Endodermal cell (in vitro differentiated cells): Measurements from ENCODE around the gene PANX1. TPM values are rescaled to one million over a fixed set of nuclear protein-coding genes. Genes with fewer than 3 reads are reported as not detected.

Source experiments
- DNase-seq: peaks from one replicate; pipeline ENCODE4 v3.0.0-alpha.2; 2017
- H3K27ac ChIP-seq: 2 replicates; pipeline ENCODE4 v1.5.1; 2013; ENCODE audit warnings: mild to moderate bottlenecking, low read depth, low read length, moderate library complexity
- H3K27me3 ChIP-seq: 2 replicates; pipeline ENCODE4 v1.6.1; 2013; ENCODE audit warnings: mild to moderate bottlenecking, low read length, moderate library complexity; ENCODE audit not compliant: insufficient read depth, control insufficient read depth, poor library complexity, severe bottlenecking
- H3K36me3 ChIP-seq: 2 replicates; pipeline ENCODE4 v1.7.0; 2013; ENCODE audit warnings: mild to moderate bottlenecking, low read length, moderate library complexity; ENCODE audit not compliant: control insufficient read depth, insufficient read depth
- H3K4me1 ChIP-seq: one replicate; pipeline ENCODE4 v1.7.0; 2013; ENCODE audit warnings: low read length; ENCODE audit not compliant: control insufficient read depth, insufficient read depth
- H3K4me3 ChIP-seq: 2 replicates; pipeline ENCODE4 v1.5.1; 2013; ENCODE audit warnings: mild to moderate bottlenecking, low read length, moderate library complexity
- H3K9ac ChIP-seq: 2 replicates; pipeline ENCODE4 v1.6.1; 2013; ENCODE audit warnings: mild to moderate bottlenecking, low read length, moderate library complexity; ENCODE audit not compliant: poor library complexity, severe bottlenecking; ENCODE audit errors: extremely low read depth
- H3K9me3 ChIP-seq: 2 replicates; pipeline ENCODE4 v1.6.1; 2013; ENCODE audit warnings: mild to moderate bottlenecking, low read length, moderate library complexity; ENCODE audit not compliant: control insufficient read depth
- H3K27ac Mint-ChIP-seq: 2 replicates; pipeline ENCODE4 v1.8.0; 2020; ENCODE audit warnings: mixed read lengths
- H3K27me3 Mint-ChIP-seq: 2 replicates; pipeline ENCODE4 v1.8.0; 2021; ENCODE audit warnings: mild to moderate bottlenecking, mixed read lengths; ENCODE audit not compliant: insufficient read depth
- H3K36me3 Mint-ChIP-seq: 2 replicates; pipeline ENCODE4 v1.8.0; 2020; ENCODE audit warnings: low read depth, mixed read lengths
- H3K4me1 Mint-ChIP-seq: 2 replicates; pipeline ENCODE4 v1.8.0; 2020; ENCODE audit warnings: mixed read lengths
- H3K4me3 Mint-ChIP-seq: 2 replicates; pipeline ENCODE4 v1.8.0; 2020; ENCODE audit warnings: mild to moderate bottlenecking, moderate library complexity, mixed read lengths
- H3K9me3 Mint-ChIP-seq: 2 replicates; pipeline ENCODE4 v1.8.0; 2020; ENCODE audit warnings: mild to moderate bottlenecking, mixed read lengths
- WGBS, 2 experiments: methylation state at CpG; one replicate each; pipeline versions ENCODE4 v1.1.5 to v1.1.7; 2013; ENCODE audit warnings: missing lambda C conversion rate in 2 of 2, mixed read lengths in 1 of 2; ENCODE audit not compliant: insufficient coverage in 1 of 2, insufficient read length in 1 of 2; 5-methylcytosine and 5-hydroxymethylcytosine counted together
- total RNA-seq, 2 donors: library from RNA; stranded (reverse); fragmentation: NEBNext Ultra II Directional in 1 of 2; extraction: Animal tissue kit (Norgen Biotek cat#: 25700) in 1 of 2; gene quantifications; 2 replicates in 1 of 2; 3 replicates in 1 of 2; pipeline ENCODE4 v1.2.1, GENCODE V29; 2021
- TF ChIP-seq, protein P1 (sequence below): fragments of 200-600 bp; sonication (generic); conservative IDR thresholded peaks from 2 replicates; pipeline ENCODE4 v1.5.0; 2021; ENCODE audit warnings: antibody characterized with exemption, mild to moderate bottlenecking

PANX1 gene
- total RNA-seq, 2 donors from 2014 or later, result 19.4 to 21.0 TPM

DNA sequence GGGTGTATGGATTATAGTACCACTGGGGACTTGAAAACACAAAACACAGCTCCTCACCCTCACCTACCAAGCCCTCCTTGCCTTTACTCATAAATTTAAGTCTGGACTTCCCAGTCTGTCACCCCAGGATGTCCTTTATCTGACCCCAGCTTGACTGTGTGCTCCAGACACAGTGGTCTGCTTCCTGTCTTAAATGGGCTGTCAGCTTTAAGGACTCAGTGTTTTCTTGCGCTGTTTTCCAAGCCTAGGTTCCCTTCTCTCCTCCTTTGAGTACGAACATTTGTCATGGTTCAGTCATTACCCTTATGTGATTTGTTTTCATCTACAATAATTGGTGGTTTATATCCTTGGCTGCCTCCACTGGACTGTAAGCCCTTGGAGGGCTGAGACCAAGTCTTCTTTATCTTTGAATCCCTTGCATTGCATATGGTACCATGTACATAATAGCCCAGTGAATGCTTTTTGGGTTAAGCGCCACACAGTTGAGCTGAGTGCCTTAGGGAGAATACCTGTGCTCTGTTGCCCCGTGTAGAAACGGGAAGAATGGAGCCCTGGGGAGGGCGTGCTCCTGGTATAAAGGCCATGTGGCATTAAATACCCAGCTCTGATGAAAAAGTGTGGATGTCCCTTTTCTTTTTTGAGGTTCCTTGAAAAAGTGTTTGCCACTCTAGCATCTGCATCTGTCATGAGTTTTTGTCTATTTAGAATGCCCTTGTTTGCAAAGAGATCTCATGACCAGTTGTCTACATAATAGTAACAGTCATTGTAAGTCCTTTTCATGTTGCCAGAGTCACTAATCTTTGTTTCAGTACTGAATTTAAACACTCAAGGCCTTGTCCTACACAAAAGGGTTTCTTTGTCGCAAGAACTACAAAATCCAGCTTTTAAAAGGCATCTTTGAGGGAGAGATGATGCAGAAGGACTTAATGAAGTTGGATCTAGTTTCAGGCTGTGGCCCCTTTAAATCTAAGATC is 14.0 kb downstream of the PANX1 start:
- H3K27me3 ChIP-seq, result no peaks in the 10 kb centered on the region
- H3K9me3 Mint-ChIP-seq, result no peaks in the 10 kb centered on the region
- no peaks in the 10 kb centered on the region for H3K27me3 Mint-ChIP-seq
- DNase-seq, result no peak
- H3K9ac ChIP-seq, result no peak overlapping the region
- TF ChIP-seq, protein P1, sequence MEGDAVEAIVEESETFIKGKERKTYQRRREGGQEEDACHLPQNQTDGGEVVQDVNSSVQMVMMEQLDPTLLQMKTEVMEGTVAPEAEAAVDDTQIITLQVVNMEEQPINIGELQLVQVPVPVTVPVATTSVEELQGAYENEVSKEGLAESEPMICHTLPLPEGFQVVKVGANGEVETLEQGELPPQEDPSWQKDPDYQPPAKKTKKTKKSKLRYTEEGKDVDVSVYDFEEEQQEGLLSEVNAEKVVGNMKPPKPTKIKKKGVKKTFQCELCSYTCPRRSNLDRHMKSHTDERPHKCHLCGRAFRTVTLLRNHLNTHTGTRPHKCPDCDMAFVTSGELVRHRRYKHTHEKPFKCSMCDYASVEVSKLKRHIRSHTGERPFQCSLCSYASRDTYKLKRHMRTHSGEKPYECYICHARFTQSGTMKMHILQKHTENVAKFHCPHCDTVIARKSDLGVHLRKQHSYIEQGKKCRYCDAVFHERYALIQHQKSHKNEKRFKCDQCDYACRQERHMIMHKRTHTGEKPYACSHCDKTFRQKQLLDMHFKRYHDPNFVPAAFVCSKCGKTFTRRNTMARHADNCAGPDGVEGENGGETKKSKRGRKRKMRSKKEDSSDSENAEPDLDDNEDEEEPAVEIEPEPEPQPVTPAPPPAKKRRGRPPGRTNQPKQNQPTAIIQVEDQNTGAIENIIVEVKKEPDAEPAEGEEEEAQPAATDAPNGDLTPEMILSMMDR, result no peak
- H3K4me3 ChIP-seq, result no peak overlapping the region
- peaks cover 18% of the 10 kb centered on the region for H3K4me1 Mint-ChIP-seq
- H3K36me3 ChIP-seq, result no peaks in the 10 kb centered on the region
- H3K4me3 Mint-ChIP-seq, result no peak overlapping the region
- H3K27ac ChIP-seq, result peak overlapping the region; percentile 16
- peaks cover 4% of the 10 kb centered on the region for H3K36me3 Mint-ChIP-seq
- H3K9me3 ChIP-seq, result no peaks in the 10 kb centered on the region
- 90 to 93% methylated on average over 4 to 7 of the region's 7 CpGs for WGBS, 2 experiments
- no peak overlapping the region for H3K27ac Mint-ChIP-seq
- H3K4me1 ChIP-seq, result peaks cover 7% of the 10 kb centered on the region

DNA sequence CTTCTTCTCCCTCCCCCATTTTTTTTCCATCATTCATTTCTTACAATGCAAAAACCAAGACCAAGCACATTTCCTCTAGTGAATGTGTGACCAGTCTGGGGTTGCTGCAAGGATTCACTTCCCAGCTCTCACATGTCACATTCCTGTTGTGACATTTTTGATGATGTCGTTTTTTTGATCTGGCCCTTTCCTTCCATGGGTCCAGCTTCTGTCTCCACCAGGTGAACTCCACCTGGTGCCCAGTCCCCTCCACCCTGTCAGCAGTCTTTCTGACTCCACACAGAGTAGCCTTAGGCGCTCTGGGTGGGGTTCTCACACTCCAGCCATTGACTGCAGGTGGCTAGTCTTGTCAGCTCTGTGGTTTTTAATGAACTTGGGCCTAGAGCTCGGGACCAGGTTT is 15.6 kb downstream of the PANX1 start:
- Histone ChIP-seq H3K4me3 (no peak overlapping the region), H3K9ac (no peak overlapping the region), H3K9me3 (no peaks in the 10 kb centered on the region), H3K4me1 (peaks cover 7% of the 10 kb centered on the region), H3K27me3 (no peaks in the 10 kb centered on the region), H3K27ac (no peak overlapping the region), H3K36me3 (no peaks in the 10 kb centered on the region)
- no peaks in the 10 kb centered on the region for H3K27me3 Mint-ChIP-seq
- no peak for DNase-seq
- H3K9me3 Mint-ChIP-seq, result no peaks in the 10 kb centered on the region
- no peak overlapping the region for H3K27ac Mint-ChIP-seq
- WGBS, 2 experiments, result 94 to 100% methylated on average over 2 to 3 of the region's 3 CpGs
- TF ChIP-seq, protein P1, result no peak
- H3K36me3 Mint-ChIP-seq, result peaks cover 4% of the 10 kb centered on the region
- H3K4me3 Mint-ChIP-seq, result no peak overlapping the region
- H3K4me1 Mint-ChIP-seq, result peaks cover 20% of the 10 kb centered on the region

DNA sequence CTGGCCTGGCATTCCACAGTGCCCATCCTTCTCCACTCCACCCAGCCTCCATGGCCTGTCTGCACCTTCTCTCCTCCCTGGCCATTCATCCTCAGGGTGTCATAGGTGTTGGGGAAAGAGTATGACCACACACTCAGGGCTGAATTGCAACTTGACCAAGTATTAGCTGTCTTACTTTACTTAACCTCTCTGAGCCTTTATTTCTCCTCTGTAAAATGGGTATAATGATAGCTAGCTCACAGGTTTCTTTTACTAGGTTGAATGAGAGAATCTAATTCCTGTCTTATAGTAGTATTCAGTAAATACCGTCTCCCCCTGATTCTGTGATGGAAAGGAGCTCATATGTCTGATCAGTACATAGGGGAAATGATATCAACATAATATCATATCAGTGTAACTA is 16.0 kb downstream of the PANX1 start:
- H3K9me3 ChIP-seq, result no peaks in the 10 kb centered on the region
- WGBS, 2 experiments, result no CpG with 5 or more reads among the region's 1 CpG
- H3K36me3 Mint-ChIP-seq, result peaks cover 4% of the 10 kb centered on the region

More for the DNA sequence above, 16.0 kb downstream of the PANX1 start:
- H3K9ac ChIP-seq, result no peak overlapping the region
- H3K27me3 ChIP-seq, result no peaks in the 10 kb centered on the region
- no peak overlapping the region for H3K4me3 Mint-ChIP-seq
- no peak for DNase-seq
- H3K27ac ChIP-seq, result no peak overlapping the region
- H3K36me3 ChIP-seq, result no peaks in the 10 kb centered on the region
- peaks cover 20% of the 10 kb centered on the region for H3K4me1 Mint-ChIP-seq
- H3K9me3 Mint-ChIP-seq, result no peaks in the 10 kb centered on the region
- H3K27ac Mint-ChIP-seq, result no peak overlapping the region
- TF ChIP-seq, protein P1, result no peak
- H3K27me3 Mint-ChIP-seq, result no peaks in the 10 kb centered on the region
- H3K4me1 ChIP-seq, result peaks cover 7% of the 10 kb centered on the region
- H3K4me3 ChIP-seq, result no peak overlapping the region
